HG02938 (cell line): Measurements from ENCODE around the gene BATF3.
A peak's percentile ranks its signal among the peaks of the same experiment; 100 is the strongest.

Source experiments
- ATAC-seq: cut with Tn5 transposase; IDR thresholded peaks from one replicate; pipeline ENCODE4 v1.9.1; 2021; ENCODE audit warnings: mild to moderate bottlenecking, moderate library complexity; ENCODE audit not compliant: unreplicated experiment

BATF3 gene

GRCh38 chr1:212710566-212710965, 10.9 kb upstream of the BATF3 start:
- ATAC-seq: no peak

DNA sequence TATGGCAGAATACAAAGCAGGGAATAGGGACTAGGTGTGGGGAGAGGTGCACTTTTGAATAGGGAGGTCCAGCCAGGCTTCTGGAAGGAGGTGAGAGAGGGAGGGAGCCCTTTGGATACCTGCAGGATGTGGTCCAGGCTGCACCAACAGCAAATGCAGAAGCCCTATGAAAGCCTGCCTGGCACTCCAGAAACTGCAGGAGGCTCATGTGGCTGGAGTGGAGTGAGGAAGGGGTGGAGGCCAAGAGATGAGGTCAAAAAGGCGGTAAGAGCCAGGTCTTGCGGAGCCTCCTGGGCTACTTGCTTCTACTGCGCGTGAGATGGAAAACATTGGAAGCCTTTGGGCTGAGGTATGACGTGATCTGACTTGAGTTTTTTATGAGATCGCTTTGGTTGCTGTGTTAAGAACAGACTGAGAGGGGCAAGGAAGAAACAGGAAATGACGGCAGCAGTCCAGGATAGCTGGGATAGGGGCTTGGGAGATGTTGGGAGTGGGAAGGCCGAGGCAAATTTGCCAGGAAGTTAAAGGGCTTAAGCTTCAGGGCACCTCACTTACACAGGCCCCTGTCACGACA, 4.4 kb upstream of the BATF3 start:
- no peak for ATAC-seq

DNA sequence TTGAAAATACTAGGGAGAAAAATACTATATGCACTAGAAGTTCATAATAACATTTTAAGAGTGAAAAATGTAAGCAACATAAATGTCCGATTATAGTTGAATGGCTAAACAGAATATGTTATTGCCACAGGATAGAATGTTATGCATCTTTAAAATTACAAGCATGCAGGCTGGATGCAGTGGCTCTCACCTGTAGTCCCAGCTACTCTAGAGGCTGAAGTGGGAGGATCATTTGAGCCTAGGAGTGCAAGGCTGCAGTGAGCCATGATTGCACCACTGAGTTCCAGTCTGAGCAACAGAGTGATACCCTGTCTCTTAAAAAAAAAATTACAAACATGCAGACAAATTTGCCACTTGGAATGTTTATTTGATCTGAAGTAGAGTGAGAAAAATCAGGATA, 3.0 kb upstream of the BATF3 start:
- no peak for ATAC-seq

- no peak for ATAC-seq
These were observed 2.3 kb upstream of the BATF3 start for GRCh38 chr1:212701910-212702309.

- no peak for ATAC-seq
These were observed 1.5 kb upstream of the BATF3 start for GRCh38 chr1:212700892-212701819.

DNA sequence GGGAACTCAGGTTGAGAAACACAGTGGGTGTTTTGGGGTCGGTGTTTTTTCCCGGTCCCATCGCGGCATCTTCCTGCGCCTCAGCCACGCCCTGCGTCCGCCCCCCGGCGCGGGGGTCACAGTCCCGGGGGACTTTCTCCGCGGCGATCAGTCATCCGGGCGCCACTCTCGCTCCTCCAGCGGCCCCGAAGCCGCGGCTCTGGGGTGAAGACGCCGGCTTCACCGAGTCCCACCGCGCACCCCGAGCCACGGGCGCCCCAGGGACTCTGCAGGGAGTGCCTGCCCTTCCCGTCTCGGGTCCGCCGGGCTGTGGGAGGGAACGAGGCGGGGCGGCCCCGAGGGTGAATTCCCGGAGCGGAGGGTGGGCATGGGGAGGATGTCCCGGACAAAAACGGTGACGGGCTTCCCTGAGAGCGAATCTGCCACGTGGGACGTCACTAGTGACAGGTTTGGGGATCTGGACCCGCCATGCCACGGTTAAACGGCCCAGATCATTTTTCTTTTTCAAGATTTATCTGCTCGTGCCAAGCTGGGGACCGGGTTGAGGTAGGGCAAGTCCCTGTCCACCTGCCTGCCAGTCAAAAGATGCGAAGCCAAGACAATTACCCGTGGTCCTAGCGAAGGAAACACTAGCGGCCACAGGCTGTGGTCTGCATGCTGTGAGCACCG, 717 bp upstream of the BATF3 start:
- peak; percentile 27 for ATAC-seq

DNA sequence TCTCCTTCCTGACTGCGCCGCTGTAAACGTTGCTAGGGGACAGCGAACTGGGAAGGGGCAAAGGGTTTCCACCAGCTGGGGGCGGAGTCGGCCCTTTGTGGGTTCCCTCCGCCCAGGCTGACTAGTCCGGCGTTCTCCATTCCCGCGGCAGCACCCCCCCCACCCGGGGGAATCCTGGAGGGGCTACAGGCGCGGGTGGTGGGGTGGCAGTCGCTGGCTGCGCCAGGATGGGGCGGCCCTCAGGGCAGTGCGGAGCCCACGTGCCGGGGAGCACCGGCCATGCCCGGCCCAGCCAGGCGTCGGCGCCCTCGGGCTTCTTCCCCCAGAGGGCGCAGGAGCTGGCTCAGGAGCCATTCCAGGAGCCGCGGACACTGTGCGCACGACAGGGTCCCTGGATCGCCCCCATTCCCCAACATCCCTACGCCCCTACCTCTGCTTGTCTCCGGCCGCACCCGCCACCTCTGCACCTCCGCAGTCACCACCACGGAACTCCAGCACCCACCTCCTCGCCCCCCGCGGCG, 476 bp downstream of the BATF3 start:
- ATAC-seq: peak; percentile 51

- ATAC-seq: no peak
These were observed 1.1 kb downstream of the BATF3 start for GRCh38 chr1:212698467-212699103.

GRCh38 chr1:212696721-212697331, 2.8 kb downstream of the BATF3 start:
- ATAC-seq: no peak

DNA sequence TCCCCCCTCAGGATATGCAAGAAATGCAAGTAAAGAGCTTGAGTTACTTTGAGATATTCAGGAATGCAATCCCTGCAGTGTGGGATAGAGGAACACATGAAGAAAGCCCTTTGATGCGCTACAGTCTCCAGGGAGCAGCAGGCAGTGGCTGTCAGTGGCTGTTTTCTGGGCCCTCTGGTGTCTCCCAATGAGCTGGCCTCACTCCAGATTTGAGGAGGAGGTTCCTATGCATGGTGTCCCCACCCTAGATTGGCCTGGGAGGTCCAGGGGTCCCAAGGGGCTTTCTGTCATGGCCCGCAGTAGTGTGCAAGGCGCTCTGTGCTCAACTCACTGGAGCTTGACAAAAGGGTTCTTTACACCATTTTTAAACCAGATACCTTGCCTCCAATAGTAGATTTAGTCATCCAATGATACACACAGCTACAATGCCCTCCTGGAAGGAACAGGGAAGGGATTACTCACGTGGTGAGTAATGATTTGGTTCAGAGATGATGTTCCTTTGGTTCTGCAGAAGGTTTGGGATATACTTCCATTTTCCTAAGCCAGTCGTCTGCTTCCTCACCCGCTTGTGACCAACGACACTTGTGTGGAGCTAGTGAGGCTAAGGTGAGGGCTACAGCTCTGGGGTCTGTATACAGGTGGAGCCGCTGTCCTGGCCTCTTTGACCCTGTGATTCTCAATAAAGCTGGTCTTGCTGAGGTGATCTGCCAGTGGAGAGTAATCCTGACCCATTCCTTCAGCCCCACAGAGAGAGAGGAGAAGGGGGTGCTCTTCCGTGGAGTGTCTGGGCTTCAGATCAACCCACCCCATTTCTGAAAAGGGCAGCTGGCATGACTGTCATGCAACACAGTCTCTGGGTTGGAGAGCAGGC, 6.6 kb downstream of the BATF3 start:
- ATAC-seq: no peak

DNA sequence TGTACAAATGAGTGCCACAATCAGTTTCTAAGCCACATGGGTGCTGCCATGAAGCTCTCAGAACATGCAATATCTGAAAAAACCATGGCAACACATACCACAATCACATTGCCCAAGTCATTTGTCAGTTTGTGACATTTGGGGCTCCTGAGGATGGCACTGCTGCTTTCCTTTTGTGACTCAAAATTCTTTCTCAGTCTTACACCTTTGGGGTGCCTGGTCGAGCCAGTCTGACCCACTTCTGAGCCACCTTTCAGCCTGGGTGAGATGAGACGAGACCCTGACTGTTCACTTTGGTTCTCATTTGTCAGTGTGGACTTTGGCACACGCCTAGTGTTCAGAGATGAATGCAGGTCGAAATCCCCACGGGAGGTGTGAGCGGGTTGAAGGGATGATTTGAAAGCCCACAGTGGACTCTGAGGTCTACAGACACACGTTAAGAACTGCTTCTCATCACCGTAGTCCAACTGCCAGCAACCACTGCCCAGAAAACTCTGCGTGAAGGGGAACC, 8.0 kb downstream of the BATF3 start:
- peak; percentile 45 for ATAC-seq

DNA sequence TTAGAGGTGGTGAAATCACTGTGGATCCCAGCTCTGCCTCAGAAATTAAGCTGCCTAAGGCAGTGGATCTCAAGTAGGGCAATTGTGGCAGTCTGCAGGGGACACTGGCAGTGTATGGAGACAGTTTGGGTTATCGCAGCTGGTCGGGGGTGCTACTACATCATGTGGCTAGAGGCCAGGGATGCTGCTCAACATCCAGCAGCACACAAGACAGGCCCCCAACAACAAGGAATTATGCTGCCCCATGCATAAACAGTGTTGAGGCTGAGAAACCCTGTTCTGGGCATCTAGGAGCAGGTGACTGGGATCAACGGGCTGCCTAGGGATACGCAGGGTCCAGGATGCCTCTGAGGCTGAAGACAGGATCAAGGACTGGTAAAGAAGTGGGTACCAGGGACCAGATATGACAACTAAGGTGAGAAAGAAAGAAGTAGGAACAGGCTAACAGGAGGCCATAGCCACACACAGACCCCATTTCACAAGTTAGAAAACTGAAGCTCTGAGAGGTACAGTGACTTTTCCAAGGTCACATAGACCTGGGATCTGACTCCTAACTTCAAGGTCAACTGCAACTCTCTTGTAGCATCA, 8.7 kb downstream of the BATF3 start:
- no peak for ATAC-seq

GRCh38 chr1:212689758-212690529, 9.7 kb downstream of the BATF3 start:
- no peak for ATAC-seq

DNA sequence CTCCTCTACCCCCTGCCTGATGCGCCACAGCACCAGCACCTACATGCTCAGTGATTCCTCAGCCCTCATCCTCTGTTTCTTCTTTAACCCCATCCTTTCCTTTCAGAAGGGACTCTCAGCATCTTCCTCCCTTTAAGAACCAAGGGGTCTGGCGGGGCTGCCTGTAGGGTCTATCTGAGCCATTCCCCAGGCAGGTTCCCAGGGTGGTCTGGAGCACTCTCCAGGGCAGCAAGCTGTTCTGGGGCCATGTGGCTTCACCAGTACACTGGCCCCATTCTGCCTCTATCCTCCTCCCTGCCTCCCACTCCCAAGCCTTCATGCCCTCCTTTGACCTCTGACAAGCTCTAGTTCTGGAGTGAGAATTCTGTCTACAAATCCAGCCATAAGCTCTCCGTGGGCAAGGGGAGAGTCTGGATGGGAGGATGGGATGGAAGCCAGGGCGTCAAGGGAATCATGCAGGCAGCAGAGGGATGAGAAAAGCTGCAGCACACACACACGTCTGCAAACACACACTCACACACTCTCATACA, 10.4 kb downstream of the BATF3 start:
- no peak for ATAC-seq

GRCh38 chr1:212688341-212689047, 11.1 kb downstream of the BATF3 start:
- ATAC-seq: no peak

DNA sequence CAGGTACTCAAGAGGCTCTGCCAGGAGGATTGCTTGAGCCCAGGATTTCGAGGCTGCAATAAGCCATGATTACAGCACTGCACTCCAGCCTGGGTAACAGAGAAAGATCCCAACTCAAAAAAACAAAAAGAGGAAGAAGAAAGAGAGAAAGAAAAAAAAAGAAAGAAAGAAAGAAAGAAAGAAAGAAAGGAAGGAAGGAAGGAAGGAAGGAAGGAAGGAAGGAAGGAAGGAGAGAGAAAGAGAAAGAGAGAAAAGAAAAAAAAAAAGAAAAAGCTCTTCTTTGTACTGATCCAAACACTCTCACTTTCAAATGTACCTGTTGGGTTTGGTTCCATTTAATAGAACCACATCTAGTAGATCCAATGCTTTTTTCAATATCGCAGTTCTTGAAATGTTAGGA, 11.8 kb downstream of the BATF3 start:
- ATAC-seq: no peak

DNA sequence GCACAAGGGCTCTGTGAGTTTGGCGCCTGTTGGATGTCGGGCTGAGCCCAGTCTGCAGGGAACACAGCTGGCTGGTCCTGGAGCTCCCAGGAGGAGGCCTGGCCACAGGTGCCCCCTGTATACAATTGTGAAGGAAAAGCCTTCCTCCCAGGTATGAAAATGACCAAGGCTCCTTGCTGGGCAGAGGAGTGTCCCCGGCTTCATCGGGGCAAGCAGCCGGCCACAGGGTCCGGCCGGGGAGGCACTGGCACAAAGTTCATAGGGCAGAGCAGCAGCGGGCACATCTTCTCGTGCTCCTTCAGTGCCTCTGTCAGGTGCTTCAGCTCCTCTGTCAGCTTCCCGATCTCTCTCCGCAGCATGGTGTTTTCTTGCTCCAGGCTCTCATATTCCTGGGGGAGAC, 13.0 kb downstream of the BATF3 start:
- ATAC-seq: no peak

GRCh38 chr1:212686069-212686468, 13.6 kb downstream of the BATF3 start:
- no peak for ATAC-seq
